DOHH2 (cell line): ENCODE results near the gene RAI1.

Experiments
- CTCF ChIP-seq: fragments of 200-600 bp; sonication (generic); IDR thresholded peaks from one replicate; pipeline ENCODE4 v1.5.1; 2014; ENCODE audit warnings: antibody characterized with exemption, mild to moderate bottlenecking, low read depth, low read length; ENCODE audit not compliant: poor library complexity, severe bottlenecking
- EZH2phosphoT487 ChIP-seq: fragments of 200-600 bp; sonication (generic); IDR thresholded peaks from 2 replicates; pipeline ENCODE4 v1.6.1; 2017; ENCODE audit warnings: borderline replicate concordance, mild to moderate bottlenecking, antibody characterized with exemption, low read length, moderate library complexity, mixed read lengths

GRCh38 chr17:17736205-17737183 lies 55.2 kb downstream of the RAI1 start:
- TF ChIP-seq CTCF (no peak), EZH2phosphoT487 (no peak)
